COR-L47 (cell line): ENCODE data around the gene C1orf167.
A peak's percentile ranks its signal among the peaks of the same experiment; 100 is the strongest.

Experiments
- DNase-seq: peaks from one replicate; lab custom pipeline; 2025; lab: John Stamatoyannopoulos, UW

C1orf167 gene

DNA sequence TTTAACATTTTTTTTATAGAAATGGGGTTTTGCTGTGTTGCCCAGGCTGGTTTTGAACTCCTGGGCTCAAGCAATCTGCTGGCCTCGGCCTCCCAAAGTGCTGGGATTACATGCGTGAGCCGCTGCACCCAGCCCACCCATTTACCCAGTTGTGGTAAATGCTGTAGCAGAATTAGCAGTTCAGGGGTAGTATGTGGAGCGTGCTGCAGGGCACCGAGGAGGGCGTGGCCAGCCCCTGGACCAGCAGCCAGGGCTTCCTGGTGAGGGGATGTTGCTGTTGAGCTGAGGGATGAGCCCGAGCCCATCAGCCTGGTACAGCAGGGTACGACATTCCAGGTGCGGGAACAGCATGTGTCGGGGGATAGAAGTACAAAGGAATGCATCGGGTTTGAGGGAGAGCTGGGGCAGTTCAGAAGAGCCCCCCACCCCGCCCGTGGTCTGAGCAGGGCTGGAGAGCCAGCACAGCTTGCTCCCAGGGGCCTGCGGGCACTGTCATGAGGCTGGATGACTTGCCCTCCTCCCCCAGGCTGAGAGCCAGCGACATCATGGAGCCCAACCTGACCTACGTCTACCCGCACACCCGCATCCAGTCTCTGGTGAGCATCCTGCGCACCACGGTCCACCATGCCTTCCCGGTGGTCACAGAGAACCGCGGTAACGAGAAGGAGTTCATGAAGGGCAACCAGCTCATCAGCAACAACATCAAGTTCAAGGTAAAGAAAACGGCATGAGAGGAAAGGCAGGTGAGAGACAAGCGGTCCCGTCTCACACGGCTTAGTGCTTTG lies 73.6 kb downstream of the C1orf167 start:
- DNase-seq: no peak

DNA sequence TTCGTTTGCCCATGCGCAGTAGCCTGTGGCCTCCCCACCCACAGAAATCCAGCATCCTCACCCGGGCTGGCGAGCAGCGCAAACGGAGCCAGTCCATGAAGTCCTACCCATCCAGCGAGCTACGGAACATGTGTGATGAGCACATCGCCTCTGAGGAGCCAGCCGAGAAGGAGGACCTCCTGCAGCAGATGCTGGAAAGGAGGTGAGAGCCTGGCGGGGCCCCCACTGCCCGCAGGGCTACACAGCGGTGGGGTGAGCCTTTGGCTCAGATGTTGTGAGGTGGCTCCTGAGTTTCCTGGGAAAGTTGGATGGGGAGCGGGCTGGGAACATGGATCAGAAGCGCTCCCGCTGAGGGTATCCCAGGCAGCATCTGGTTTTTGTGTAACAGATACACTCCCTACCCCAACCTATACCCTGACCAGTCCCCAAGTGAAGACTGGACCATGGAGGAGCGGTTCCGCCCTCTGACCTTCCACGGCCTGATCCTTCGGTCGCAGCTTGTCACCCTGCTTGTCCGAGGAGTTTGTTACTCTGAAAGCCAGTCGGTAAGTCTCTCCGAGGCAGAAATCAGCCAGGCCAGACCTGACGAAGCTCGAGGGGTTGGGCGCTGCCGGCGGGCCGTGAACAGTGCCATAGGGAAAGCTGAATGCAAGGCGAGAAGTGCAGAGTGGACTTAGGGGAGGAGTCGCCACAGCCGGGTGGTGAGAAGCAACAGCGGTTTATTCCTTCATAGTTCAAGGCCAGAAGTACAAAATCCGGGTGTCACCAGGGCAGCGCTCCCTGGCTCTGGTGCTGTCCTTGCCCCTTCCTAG lies 75.2 kb downstream of the C1orf167 start:
- no peak for DNase-seq

DNA sequence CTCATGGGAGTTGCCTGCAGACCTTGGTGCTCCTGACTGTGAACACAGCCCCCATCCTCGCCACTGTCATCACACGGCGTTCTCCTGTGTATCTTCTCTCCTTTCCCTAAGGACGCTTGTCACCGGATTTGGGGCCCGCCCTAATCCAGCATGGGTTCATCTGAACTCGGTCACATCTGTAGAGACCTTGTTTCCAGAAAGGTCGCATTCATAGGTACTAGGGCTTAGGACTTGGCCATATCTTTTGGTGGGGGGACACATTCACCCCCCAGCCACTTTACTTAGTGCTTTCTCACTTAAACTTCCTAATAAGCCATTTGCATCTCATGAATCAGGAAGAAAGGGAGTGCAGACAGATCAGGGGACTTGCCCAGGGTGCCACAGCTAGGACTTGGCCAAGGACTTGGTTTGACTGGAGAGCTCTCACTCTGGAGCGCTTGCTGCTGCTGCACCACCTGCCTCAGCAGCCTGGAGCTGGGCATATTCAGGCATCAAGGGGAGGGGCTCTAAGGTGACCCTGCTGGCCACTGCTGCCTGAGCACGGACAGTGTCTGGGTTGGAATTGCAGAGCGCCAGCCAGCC lies 75.9 kb downstream of the C1orf167 start:
- no peak for DNase-seq

DNA sequence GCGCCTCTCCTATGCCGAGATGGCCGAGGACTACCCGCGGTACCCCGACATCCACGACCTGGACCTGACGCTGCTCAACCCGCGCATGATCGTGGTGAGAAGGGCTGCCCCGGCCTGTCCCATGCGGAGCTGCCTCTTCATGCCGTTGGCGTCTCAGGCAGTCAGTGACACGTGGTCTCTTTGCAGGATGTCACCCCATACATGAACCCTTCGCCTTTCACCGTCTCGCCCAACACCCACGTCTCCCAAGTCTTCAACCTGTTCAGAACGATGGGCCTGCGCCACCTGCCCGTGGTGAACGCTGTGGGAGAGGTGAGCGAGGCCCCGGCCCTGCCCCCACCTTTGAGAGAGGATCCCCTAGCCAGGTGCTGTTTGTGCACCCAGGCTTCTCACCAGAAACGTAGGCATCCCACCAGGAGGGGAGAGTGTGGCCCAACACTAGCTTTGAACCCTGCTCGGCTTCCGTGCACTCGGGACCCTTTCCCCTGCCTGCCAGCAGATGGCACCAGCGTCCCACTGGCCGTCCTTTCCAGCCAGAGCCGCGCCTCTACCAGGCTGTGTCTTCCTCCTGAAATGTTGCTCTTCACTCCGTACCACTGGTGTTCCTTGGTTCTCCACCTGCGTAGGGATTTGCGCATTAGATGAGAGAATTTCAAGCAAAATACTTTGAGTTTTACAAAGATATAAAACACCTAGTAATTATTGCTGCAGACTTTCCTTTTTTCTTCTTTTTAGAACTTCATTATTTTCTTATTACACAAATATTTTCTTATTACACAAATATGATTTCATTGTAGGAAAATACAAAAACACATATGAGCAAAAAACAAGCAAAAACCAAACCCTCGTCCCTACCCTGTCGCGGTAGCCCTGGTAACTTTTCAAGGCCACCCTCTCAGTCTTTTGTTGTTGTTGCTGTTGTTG lies 76.6 kb downstream of the C1orf167 start:
- peak; percentile 34 for DNase-seq
